HUDEP-2 (cell line): ENCODE measurements around the gene CELA2A.
"Not testable (repeated sequence)": the region's sequence is repeated elsewhere in the genome, so short reads cannot be mapped to it uniquely, and the experiment has no call there.

ENCODE experiments used
- DNase-seq, 76 experiments: peaks; one replicate each; lab custom pipeline; 2025; ENCODE audit not compliant: unreplicated experiment in 76 of 76; lab: John Stamatoyannopoulos, UW

Gene CELA2A

GRCh38 chr1:15465674-15466073 lies 9.1 kb downstream of the CELA2A start:
- DNase-seq: no peak

GRCh38 chr1:15466955-15467625 lies 10.6 kb downstream of the CELA2A start:
- DNase-seq: not testable (repeated sequence)

GRCh38 chr1:15468145-15468544 lies 11.6 kb downstream of the CELA2A start:
- no peak for DNase-seq

- DNase-seq: no peak
Observed at GRCh38 chr1:15469361-15469760, 12.8 kb downstream of the CELA2A start.

GRCh38 chr1:15469821-15470448 lies 13.4 kb downstream of the CELA2A start:
- not testable (repeated sequence) for DNase-seq

GRCh38 chr1:15471067-15471466 lies 14.5 kb downstream of the CELA2A start:
- not testable (repeated sequence) for DNase-seq

- not testable (repeated sequence) for DNase-seq
Observed at GRCh38 chr1:15471723-15472122, 15.2 kb downstream of the CELA2A start.

GRCh38 chr1:15472587-15472986 lies 16.1 kb downstream of the CELA2A start:
- DNase-seq: no peak

- no peak for DNase-seq
Observed at GRCh38 chr1:15475752-15476314, 19.3 kb downstream of the CELA2A start, which contains the start of gene CELA2B. TSS of gene CELA2B (plus strand) at chr1:15476104. CDS start at chr1:15476126, 22 bp downstream.

- DNase-seq: no peak
Observed at GRCh38 chr1:15476927-15477326, 20.4 kb downstream of the CELA2A start.

GRCh38 chr1:15477646-15478212 lies 21.2 kb downstream of the CELA2A start:
- DNase-seq: no peak

- no peak for DNase-seq
Observed at GRCh38 chr1:15479654-15480347, 23.3 kb downstream of the CELA2A start.

- DNase-seq: not testable (repeated sequence)
Observed at GRCh38 chr1:15482455-15482854, 25.9 kb downstream of the CELA2A start.

GRCh38 chr1:15482983-15483543 lies 26.5 kb downstream of the CELA2A start:
- DNase-seq: not testable (repeated sequence)

GRCh38 chr1:15483971-15484370 lies 27.4 kb downstream of the CELA2A start:
- no peak for DNase-seq

GRCh38 chr1:15484443-15484842 lies 27.9 kb downstream of the CELA2A start:
- not testable (repeated sequence) for DNase-seq

- no peak for DNase-seq
Observed at GRCh38 chr1:15485636-15486035, 29.1 kb downstream of the CELA2A start.

GRCh38 chr1:15486844-15487610 lies 30.5 kb downstream of the CELA2A start:
- DNase-seq: not testable (repeated sequence)

- no peak for DNase-seq
Observed at GRCh38 chr1:15488371-15488770, 31.8 kb downstream of the CELA2A start.
